ENCODE results near the gene PLEKHO2.

GRCh38 chr15:64893481-64894394 is 52.0 kb downstream of the PLEKHO2 start:
- TF ChIP-seq CTCF (IDR thresholded peaks at IDR 0.05) (no peak), POLR2A (IDR thresholded peaks at IDR 0.05) (peak in 2 of 3 donors; percentile 40 to 50)
